Measurements from ENCODE around the gene SPACA4. TPM values are rescaled to one million over a fixed set of nuclear protein-coding genes. Genes with fewer than 3 reads are reported as not detected.

SPACA4 gene
- polyA plus RNA-seq, 3 donors: 0.23 to 0.24 TPM; not detected in 1

DNA sequence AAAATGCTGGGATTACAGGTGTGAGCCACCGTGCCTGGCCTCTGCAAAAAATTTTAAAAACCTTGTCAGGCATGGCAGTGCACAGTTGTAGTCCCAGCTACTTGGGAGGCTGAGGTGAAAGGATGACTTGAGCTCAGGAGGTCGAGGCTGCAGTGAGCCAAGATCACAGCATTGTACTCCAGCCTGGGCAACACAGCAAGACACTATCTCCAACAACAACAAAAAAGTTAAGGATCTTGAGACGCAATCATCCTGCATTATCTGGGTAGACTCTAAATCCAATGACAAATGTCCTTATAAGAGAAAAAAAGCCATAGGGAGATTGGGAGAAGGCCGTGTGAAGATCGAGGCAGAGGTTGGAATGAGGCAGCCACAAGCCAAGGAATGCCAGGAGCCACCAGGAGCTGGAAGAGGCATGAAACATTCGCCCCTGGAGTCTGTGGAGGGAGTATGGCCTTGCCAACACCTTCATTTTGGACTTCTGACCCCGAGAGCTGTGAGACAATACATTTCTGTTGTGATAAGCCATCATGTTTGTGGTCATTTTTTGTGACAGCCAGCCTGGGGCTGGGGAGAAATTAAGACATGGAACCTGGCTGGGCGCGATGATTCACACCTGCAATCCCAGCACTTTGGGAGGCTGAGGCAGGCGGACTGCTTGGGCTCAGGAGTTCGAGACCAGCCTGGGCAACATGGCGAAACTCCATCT is 44.6 kb downstream of the SPACA4 start:
- DNase-seq: no peak

DNA sequence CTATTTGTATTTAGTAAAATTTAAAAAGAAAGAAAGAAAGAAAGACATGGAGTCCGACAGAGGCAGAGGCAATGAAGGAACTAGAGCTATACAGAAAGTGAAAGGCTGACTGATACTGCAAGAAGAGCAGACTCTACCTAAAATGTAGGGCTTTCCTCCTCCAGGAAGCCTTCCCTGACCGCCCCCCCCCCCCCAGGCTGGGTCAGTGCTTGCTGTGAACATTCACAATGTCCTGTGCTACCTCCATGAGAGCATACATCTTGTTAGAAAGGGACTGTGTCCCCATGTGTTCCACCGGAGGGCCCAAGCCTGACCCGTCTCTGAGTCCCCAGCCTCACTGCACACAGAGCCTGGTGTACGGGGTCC is 45.1 kb downstream of the SPACA4 start:
- DNase-seq: no peak

DNA sequence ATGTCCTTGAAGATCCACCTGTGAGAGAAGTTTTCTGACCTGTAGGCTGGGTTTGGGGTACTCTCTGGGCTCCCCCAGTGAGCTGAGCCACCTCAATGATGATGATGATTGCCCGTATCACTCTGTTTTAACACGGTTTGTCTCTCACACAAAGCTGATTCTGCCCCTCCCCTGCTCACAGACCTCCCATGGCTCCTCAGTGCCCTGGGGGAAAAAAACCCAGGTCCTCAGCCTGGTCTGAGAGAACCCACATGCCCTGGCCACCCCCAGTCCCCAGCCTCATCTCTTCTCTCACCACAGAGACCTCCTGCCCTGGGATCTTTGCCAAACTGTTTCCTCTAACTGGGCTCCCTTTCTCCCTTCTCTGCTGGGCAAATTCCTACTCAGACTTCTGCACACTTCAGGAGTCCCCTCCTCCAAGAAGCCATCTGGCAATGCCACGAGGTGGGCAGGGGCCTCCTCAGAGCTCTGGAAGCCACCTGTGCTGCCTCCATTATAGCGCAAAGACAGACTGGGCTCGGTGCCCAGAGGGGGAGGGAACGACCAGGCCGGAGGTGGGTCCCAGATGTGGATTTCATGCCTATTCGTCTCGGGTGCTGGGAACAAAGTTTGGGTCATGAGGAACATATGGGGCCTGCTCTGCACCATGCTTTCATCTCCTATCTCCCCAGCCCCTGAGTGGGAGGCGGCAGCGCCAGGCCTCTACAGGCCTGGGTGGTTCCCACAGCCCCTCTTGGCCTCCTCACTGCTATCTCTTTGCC is 47.9 kb downstream of the SPACA4 start:
- DNase-seq: no peak

DNA sequence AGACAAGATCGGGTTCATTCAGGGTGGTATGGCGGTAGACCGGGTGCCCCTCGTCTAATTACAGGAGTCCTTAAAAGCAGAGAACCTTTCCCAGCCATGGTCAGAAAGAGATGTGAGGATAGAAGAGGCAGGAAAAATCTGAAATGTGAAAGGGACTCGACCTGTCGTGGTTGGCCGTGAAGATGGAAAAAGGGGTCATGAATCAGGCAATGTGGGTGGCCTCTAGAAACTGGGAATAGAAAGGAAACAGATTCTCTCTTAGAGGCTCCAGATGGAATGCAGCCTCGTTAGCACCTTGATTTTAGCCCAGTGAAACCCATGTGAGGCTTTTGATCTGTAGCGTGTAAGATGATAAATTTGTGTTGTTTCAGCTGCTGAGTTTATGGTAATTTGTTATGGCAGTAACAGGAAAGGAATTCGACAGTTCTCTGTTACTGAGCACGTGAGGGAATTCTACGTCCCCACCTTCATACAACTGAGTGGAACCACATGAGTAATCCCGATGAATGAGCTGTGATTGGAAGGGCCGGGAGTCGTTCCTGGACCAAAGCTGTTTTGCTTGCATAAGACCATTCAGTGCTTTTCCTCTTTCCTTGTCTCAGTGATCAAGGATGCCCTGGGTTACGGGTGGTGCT is 50.4 kb downstream of the SPACA4 start:
- no peak for DNase-seq

Other genes starting within 250 kb of the SPACA4 start
- gene TMEM143, start 242.8 kb upstream of the SPACA4 start, polyA plus RNA-seq (ENCODE audit: insufficient read length in 3 of 3): 10 to 100 TPM; 13.5 to 15.7 (median 15.1) TPM
- gene SYNGR4, start 242.4 kb upstream of the SPACA4 start, polyA plus RNA-seq (ENCODE audit: insufficient read length in 3 of 3): under 1 TPM; 0.67 to 0.88 (median 0.79) TPM
- gene KDELR1, start 215.2 kb upstream of the SPACA4 start, polyA plus RNA-seq (ENCODE audit: insufficient read length in 3 of 3): 100 to 1,000 TPM; 230 to 248 (median 245) TPM
- under 1 TPM; 0.52 to 0.83 (median 0.71) TPM for gene GRIN2D, start 213.1 kb upstream of the SPACA4 start, polyA plus RNA-seq (ENCODE audit: insufficient read length in 3 of 3)
- gene GRWD1, start 160.8 kb upstream of the SPACA4 start, polyA plus RNA-seq (ENCODE audit: insufficient read length in 3 of 3): 10 to 100 TPM; 29.1 to 31.9 (median 31.6) TPM
- gene KCNJ14, start 151.2 kb upstream of the SPACA4 start, polyA plus RNA-seq (ENCODE audit: insufficient read length in 3 of 3): 1 to 10 TPM in 2 of 3 donors, under 1 TPM in 1; 0.61 to 1.0 (median 1.0) TPM
- gene CYTH2, start 137.4 kb upstream of the SPACA4 start, polyA plus RNA-seq (ENCODE audit: insufficient read length in 3 of 3): 100 to 1,000 TPM in 2 of 3 donors, 10 to 100 TPM in 1; 88.1 to 115 (median 110) TPM
- 1 to 10 TPM; 3.5 to 3.7 (median 3.7) TPM for gene LMTK3, start 94.9 kb upstream of the SPACA4 start, polyA plus RNA-seq (ENCODE audit: insufficient read length in 3 of 3)
- gene SULT2B1, start 54.6 kb upstream of the SPACA4 start, polyA plus RNA-seq (ENCODE audit: insufficient read length in 3 of 3): under 1 TPM; 0.43 to 0.81 (median 0.43) TPM
- gene FAM83E, start 8.3 kb downstream of the SPACA4 start, polyA plus RNA-seq (ENCODE audit: insufficient read length in 3 of 3): 1 to 10 TPM; 1.9 to 2.0 (median 1.9) TPM
- gene RPL18, start 12.4 kb downstream of the SPACA4 start, polyA plus RNA-seq (ENCODE audit: insufficient read length in 3 of 3): 1,000 to 10,000 TPM; 1,186 to 1,447 (median 1,300) TPM
- 10 to 100 TPM; 30.2 to 35.2 (median 33.2) TPM for gene SPHK2, start 12.8 kb downstream of the SPACA4 start, polyA plus RNA-seq (ENCODE audit: insufficient read length in 3 of 3)
- gene DBP, start 30.6 kb downstream of the SPACA4 start, polyA plus RNA-seq (ENCODE audit: insufficient read length in 3 of 3): 10 to 100 TPM; 13.8 to 15.4 (median 14.6) TPM
- 10 to 100 TPM; 23.2 to 29.6 (median 29.0) TPM for gene CA11, start 39.4 kb downstream of the SPACA4 start, polyA plus RNA-seq (ENCODE audit: insufficient read length in 3 of 3)
- gene NTN5, start 66.3 kb downstream of the SPACA4 start, polyA plus RNA-seq (ENCODE audit: insufficient read length in 3 of 3): 1 to 10 TPM in 2 of 3 donors, under 1 TPM in 1; 0.91 to 1.9 (median 1.5) TPM
- gene FUT2, start 89.2 kb downstream of the SPACA4 start, polyA plus RNA-seq (ENCODE audit: insufficient read length in 3 of 3): 1 to 10 TPM; 2.4 to 5.8 (median 3.3) TPM
- 1 to 10 TPM; 5.7 to 8.0 (median 7.1) TPM for gene MAMSTR, start 113.0 kb downstream of the SPACA4 start, polyA plus RNA-seq (ENCODE audit: insufficient read length in 3 of 3)
- 10 to 100 TPM; 15.7 to 20.8 (median 17.2) TPM for gene RASIP1, start 133.9 kb downstream of the SPACA4 start, polyA plus RNA-seq (ENCODE audit: insufficient read length in 3 of 3)
- gene IZUMO1, start 140.2 kb downstream of the SPACA4 start, polyA plus RNA-seq (ENCODE audit: insufficient read length in 3 of 3): under 1 TPM; 0.39 to 0.83 (median 0.65) TPM
- 1 to 10 TPM; 3.0 to 4.4 (median 4.2) TPM for gene FUT1, start 145.9 kb downstream of the SPACA4 start, polyA plus RNA-seq (ENCODE audit: insufficient read length in 3 of 3)
- not detected for gene FGF21, start 148.8 kb downstream of the SPACA4 start, polyA plus RNA-seq (ENCODE audit: insufficient read length in 3 of 3)
- 10 to 100 TPM; 47.7 to 65.3 (median 60.4) TPM for gene BCAT2, start 204.3 kb downstream of the SPACA4 start, polyA plus RNA-seq (ENCODE audit: insufficient read length in 3 of 3)
- 10 to 100 TPM; 38.3 to 44.8 (median 43.3) TPM for gene HSD17B14, start 229.7 kb downstream of the SPACA4 start, polyA plus RNA-seq (ENCODE audit: insufficient read length in 3 of 3)

Data from renal pelvis (tissue), 4 donors.